ENCODE results near the gene BRD7. TPM values are rescaled to one million over a fixed set of nuclear protein-coding genes. Genes with fewer than 3 reads are reported as not detected.

The BRD7 gene
- total RNA-seq, 4 donors from 2014 or later = 38.3 to 55.9 (median 48.8) TPM

DNA sequence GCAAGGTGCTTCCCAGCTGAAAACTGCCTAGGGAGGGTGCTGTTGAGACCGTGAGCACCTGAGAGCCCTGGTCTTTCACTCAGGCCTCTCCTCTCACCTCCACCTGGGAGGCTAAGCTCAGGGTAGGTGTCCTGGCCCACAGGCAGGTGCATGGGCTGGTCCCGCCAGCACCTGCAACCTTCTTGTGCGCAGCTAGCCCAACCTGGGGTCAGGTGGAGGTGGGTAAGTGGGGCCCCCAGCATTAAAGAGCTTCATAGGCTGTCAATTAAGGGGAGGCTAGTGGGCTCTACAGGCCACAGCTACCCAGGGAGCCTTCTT is 93.7 kb downstream of the BRD7 start:
- in situ Hi-C loops (cut with MboI; ENCODE audit: low sequenced_read_pairs in 4 of 4) (no loop called here), intact Hi-C loops (cut with DNase I; ENCODE audit: low total_unique reads) (no loop called here)
- Histone ChIP-seq H3K4me1 (no peaks in the 10 kb centered on the region), H3K27me3 (no peaks in the 10 kb centered on the region), H3K27ac (peak overlapping the region in 1 of 4 donors; percentile 36), H3K36me3 (no peaks in the 10 kb centered on the region), H3K4me3 (peak overlapping the region in 1 of 4 donors; percentile 37), H3K9me3 (no peaks in the 10 kb centered on the region)
- TF ChIP-seq, protein P1, sequence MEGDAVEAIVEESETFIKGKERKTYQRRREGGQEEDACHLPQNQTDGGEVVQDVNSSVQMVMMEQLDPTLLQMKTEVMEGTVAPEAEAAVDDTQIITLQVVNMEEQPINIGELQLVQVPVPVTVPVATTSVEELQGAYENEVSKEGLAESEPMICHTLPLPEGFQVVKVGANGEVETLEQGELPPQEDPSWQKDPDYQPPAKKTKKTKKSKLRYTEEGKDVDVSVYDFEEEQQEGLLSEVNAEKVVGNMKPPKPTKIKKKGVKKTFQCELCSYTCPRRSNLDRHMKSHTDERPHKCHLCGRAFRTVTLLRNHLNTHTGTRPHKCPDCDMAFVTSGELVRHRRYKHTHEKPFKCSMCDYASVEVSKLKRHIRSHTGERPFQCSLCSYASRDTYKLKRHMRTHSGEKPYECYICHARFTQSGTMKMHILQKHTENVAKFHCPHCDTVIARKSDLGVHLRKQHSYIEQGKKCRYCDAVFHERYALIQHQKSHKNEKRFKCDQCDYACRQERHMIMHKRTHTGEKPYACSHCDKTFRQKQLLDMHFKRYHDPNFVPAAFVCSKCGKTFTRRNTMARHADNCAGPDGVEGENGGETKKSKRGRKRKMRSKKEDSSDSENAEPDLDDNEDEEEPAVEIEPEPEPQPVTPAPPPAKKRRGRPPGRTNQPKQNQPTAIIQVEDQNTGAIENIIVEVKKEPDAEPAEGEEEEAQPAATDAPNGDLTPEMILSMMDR (IDR thresholded peaks at IDR 0.05 in 4 of 5, conservative IDR thresholded peaks at IDR 0.05 in 1 of 5) = no peak
- no peak for TF ChIP-seq POLR2A (IDR thresholded peaks at IDR 0.05)
- no peak for ATAC-seq
- DNase-seq = no peak

DNA sequence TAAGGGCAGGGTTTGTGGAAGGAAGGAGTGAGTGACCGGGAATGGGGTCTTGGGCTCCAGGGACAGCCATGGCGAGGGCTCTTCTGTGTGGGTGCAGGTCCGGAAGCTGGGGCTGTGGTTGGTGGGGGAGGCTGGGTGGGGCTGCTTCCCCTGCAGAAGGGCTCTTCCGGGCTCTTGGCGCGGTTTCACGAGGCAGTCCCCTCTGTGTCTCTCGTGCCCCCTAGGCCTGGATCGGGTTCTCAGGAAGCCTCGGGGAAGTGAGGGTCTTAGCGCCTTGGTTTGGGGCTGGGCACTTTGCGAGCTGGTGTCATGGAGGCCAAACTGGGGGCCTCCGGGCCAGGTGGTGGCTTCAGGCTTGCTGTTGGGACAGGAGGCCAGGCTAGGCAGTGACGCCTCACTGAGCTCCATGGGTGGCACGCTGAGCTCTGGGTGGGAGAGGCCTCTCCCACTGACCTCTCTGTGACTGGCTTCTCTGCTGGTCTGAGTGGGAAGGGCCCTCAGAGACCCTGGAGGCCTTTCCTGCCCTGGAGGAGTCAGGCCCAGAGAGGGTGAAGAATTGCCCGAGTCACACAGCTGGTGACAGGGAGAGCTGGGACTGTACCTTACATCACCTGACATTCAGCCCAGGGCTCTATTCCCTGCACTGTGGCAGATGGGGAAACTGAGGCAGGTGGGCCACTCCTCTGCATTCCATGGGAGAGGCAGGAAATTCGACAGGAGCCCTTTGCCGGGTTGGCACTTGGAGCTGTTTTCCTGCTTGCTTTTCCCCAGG is 94.3 kb downstream of the BRD7 start:
- no peaks in the 10 kb centered on the region for H3K36me3 ChIP-seq
- intact Hi-C loops (cut with DNase I; ENCODE audit: low total_unique reads) (no loop called here), in situ Hi-C loops (cut with MboI; ENCODE audit: low sequenced_read_pairs in 4 of 4) (no loop called here)
- ATAC-seq (no peak), DNase-seq (peak in 1 of 2 donors; percentile 9)
- peak overlapping the region in 3 of 4 donors; percentile 26 to 48 (median 36) for H3K27ac ChIP-seq
- TF ChIP-seq, protein P1 (IDR thresholded peaks at IDR 0.05 in 4 of 5, conservative IDR thresholded peaks at IDR 0.05 in 1 of 5) = no peak
- TF ChIP-seq POLR2A (IDR thresholded peaks at IDR 0.05) = no peak
- no peaks in the 10 kb centered on the region for H3K9me3 ChIP-seq
- peak overlapping the region in 1 of 4 donors; percentile 37 for H3K4me3 ChIP-seq
- no peaks in the 10 kb centered on the region for H3K4me1 ChIP-seq
- no peaks in the 10 kb centered on the region for H3K27me3 ChIP-seq

DNA sequence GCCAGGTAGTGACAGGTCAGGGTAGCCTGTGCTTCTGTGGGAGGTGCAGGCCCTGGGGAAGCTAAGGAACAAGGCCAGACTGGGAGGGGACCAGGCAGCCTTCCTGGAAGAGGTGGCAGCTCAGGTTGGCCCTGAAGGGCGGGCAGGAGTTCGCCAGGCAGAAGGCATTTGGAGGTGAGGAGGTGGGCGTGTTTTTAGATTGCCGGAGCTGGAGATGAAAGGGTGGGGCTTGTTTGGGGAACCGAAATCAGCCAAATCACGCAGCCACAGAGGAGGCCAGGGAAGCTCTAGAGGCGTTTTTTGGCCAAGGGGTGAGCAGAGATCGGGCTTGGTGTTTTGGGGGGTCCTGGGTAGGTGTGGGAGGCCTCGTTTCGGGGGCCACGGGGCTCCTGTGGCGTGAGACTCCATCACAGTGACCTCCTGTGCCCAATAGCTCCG is 94.9 kb downstream of the BRD7 start:
- ATAC-seq = no peak
- no peak for TF ChIP-seq POLR2A (IDR thresholded peaks at IDR 0.05)
- TF ChIP-seq, protein P1 (IDR thresholded peaks at IDR 0.05 in 4 of 5, conservative IDR thresholded peaks at IDR 0.05 in 1 of 5) = no peak
- Histone ChIP-seq H3K27ac (peak overlapping the region in 1 of 4 donors; percentile 36), H3K27me3 (no peaks in the 10 kb centered on the region), H3K36me3 (no peaks in the 10 kb centered on the region), H3K4me1 (no peaks in the 10 kb centered on the region), H3K9me3 (no peaks in the 10 kb centered on the region), H3K4me3 (peak overlapping the region in 1 of 4 donors; percentile 37)
- in situ Hi-C loops (cut with MboI; ENCODE audit: low sequenced_read_pairs in 4 of 4) (no loop called here), intact Hi-C loops (cut with DNase I; ENCODE audit: low total_unique reads) (no loop called here)
- DNase-seq = peak in 1 of 2 donors; percentile 14

DNA sequence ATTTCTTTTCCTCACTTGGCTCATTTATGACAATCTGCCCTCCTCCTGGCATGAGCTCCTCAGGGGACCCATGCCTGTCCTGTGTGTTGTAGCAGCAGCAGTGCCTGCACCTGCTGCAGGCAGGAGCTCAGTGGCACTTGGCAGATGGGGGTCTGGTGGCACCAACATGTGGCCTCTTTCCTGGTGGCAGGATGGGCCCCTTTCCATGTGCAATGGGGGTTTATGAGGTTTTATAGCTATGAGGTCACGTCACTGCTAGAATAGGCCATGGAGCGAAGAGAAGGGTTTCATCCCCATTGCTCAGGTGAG is 95.5 kb downstream of the BRD7 start:
- no peak for ATAC-seq

More for the DNA sequence above, 95.5 kb downstream of the BRD7 start:
- TF ChIP-seq, protein P1 (IDR thresholded peaks at IDR 0.05 in 4 of 5, conservative IDR thresholded peaks at IDR 0.05 in 1 of 5) = no peak
- TF ChIP-seq POLR2A (IDR thresholded peaks at IDR 0.05) = no peak
- intact Hi-C loops (cut with DNase I; ENCODE audit: low total_unique reads) = no loop called here
- in situ Hi-C loops (cut with MboI; ENCODE audit: low sequenced_read_pairs in 4 of 4) = no loop called here
- no peak overlapping the region for H3K27ac ChIP-seq
- no peak overlapping the region for H3K4me3 ChIP-seq
- no peaks in the 10 kb centered on the region for H3K27me3 ChIP-seq
- DNase-seq = peak in 1 of 2 donors; percentile 5
- H3K36me3 ChIP-seq = no peaks in the 10 kb centered on the region
- H3K4me1 ChIP-seq = no peaks in the 10 kb centered on the region
- H3K9me3 ChIP-seq = no peaks in the 10 kb centered on the region

Data from gastrocnemius medialis (tissue), 4 donors.